ENCODE results near the gene S100PBP.

The S100PBP gene

DNA sequence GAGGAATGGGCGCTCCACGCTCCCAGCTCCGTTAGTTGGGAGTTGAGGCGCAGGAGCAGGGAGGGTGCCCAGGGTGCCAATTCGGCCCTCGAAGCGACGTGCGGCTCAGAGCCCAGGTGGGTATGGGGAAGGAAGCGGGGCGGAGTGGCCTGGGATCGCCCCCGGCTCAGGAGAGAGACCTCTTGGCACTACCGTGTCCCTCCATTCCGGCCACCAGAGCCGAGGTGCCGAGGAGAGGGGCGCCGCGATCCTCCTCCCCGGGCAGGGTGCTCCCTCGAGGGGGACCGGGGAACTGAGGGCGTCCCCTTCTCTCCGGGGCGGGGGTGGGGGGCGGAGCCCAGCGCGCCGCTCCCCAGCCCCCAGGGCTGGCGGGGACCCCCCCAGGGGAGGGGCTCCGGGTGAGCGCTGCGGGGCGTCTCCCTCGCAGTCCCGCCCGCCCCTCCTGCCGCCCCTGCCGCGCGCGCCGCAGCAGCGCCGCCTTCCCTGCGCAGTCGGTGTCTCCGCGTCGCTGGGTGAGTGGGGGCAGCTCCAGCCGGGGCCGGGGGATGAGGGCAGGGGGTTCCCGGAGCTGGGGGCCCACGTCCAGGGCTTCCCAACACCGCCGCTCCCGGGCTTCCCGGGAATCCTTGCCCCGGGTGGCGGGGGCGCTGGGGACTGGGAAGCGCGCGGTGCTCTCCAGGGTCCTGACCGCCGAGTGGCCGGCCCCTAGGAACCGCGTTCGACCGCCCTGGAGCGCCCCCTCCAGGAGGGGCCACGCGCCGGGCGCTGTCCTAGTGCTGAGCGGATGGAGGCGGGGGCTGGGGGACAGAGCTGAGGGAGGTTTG is 68.8 kb downstream of the S100PBP start, which contains the start of gene HPCA:
Gene HPCA (plus strand): TSS at position 488 of the 824 bp plus-strand sequence. CDS start 2,408 bp downstream, outside the sequence.
- DNase-seq (ENCODE audit: low read depth in 1 of 2, low spot score in 1 of 2): no peak

DNA sequence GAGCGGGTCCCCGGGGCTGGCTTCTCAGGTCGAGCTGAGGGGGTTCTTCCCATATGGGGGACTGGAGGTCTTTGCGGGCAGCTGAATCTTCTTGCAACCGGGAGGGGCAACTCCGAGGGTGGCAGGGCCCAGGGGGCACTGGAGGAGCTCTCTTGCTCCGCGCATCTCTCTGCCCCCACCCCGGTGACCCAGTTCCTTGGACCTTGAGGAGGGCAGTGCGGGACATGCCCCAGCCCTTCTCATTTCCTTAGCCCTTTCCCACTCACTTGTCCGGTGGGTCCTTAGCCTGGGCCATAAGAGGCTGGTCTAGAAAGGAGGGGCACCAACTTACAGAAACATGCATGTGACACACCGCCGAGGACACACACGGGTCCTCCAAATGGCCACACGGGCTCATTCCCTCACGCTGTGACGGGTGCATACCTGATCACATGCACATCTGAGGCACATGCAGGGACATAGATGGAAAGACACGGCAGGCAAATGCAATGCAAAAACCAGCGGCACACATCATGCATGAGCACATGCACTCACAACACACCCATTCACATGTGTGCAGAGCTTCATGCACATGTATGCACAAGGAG is 69.5 kb downstream of the S100PBP start:
- no peak for DNase-seq (ENCODE audit: low read depth in 1 of 2, low spot score in 1 of 2)

GRCh38 chr1:32887623-32888022 is 70.2 kb downstream of the S100PBP start:
- DNase-seq (ENCODE audit: low read depth in 1 of 2, low spot score in 1 of 2): no peak

- no peak for DNase-seq (ENCODE audit: low read depth in 1 of 2, low spot score in 1 of 2)
These were observed 70.7 kb downstream of the S100PBP start for GRCh38 chr1:32888134-32888533.

DNA sequence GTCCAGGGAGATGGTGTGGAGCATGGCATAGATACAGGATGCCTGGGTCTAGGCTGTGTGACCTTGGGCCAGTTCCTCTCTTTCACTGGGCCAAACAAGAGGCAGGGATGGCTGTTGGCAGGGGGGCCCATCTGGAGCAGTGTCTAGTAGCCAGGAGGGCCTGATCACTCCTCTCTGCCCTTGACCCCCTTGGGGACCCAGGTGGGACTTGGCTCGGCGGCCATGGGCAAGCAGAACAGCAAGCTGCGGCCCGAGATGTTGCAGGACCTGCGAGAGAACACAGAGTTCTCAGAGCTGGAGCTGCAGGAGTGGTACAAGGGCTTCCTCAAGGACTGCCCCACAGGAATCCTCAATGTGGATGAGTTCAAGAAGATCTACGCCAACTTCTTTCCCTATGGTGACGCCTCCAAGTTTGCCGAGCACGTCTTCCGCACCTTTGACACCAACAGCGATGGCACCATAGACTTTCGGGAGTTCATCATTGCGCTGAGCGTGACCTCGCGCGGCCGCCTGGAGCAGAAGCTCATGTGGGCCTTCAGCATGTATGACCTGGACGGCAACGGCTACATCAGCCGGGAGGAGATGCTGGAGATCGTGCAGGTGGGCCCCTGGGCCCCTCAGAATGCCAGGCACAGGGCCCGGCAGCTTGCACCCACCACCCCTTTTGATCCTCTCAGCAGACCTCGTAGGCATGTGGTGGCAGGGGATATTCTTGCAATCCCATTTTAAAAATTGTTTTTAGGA is 71.4 kb downstream of the S100PBP start:
- no peak for DNase-seq (ENCODE audit: low read depth in 1 of 2, low spot score in 1 of 2)

- DNase-seq (ENCODE audit: low read depth in 1 of 2, low spot score in 1 of 2): no peak
These were observed 72.4 kb downstream of the S100PBP start for GRCh38 chr1:32889731-32890278.

DNA sequence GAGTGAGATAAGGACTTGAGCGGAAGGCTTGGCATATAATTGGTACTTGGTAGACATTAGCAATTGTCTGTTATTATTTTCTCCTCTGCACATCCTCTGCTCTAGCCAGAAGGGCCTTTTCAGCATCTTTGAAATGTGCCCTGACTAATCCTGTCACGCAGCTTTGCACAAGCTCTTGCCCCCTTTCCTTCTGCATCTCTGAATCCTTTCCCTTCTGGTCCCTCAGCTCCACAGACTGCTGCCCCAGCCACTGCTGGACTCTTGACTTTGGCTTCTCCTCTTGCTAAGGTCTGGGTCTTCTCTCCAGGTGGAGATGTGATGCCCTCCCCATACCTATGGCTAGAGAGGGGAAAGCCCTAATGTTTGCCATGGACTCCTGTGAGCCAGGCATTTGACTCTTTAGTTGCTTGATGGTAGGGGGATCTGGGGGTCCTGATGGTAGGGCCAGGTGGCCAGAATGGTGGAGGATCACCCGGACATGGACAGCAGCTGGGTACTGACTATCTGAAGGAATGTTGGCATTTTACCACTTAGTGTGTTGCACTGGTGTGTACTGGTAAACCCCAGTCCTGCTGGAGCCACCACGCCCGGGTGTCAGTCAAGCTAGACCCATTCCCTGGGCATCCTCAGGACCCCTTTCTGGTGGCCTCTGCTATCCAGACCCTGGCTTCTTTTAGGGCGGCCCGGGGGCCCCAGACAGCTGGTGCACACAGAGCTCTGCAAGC is 73.2 kb downstream of the S100PBP start:
- no peak for DNase-seq (ENCODE audit: low read depth in 1 of 2, low spot score in 1 of 2)

DNA sequence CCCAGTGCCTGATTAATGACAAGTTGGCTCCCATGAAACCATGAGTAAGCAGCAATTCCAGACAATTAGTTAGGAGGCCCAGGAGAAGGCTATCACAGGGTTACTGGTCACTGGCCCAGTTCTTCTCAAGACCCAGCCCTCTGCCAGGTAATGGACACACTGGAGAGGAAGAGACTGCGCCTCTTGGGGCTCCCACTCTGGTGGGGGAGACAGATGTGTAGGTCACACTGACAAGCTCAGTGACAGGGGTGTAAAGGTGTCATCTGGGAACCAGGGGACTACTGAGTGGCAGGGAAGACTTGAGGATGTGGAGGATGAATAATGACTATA is 73.8 kb downstream of the S100PBP start:
- no peak for DNase-seq (ENCODE audit: low read depth in 1 of 2, low spot score in 1 of 2)

GRCh38 chr1:32891630-32892029 is 74.2 kb downstream of the S100PBP start:
- no peak for DNase-seq (ENCODE audit: low read depth in 1 of 2, low spot score in 1 of 2)

DNA sequence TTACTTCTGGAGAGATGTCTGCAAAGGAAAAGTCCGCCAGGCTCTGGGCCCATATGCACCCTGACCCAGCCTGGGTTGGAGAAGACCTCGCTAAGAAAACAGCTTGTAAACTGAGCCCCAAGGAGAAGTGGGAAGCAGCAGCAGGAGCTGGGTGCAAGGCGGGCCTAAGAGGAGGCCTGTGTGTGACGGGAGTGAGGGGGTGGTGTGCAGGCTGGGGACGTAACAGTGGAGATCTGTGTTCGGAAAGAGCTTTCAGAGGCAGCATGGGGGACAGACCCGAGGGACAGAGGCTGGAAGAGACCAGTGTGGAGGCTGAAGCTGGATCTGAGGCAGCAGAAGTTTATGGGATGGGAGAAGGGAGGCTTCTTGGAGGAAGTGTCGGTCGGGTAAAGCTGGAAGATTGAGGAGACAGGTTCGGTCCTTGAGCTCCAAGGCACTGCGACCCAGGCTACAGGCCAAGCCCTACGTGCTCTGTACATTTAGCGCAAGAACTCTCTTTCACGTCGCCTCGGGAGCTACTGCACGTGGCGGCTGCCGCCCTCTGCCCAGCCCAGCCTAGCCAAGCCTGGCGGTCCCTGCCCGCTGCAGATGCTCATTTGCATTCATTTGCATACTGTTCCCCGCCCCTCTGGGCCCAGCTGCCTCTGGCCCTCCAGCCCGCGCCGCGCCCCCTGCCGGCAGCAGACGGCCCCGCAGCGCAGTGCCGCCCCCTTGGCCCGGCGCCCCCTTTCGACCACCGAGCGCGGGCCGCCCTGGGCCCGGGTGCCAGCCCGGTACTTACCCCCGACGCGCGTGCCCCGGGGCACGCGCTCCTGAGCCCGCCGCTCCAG is 75.1 kb downstream of the S100PBP start:
- no peak for DNase-seq (ENCODE audit: low read depth in 1 of 2, low spot score in 1 of 2)

GRCh38 chr1:32893198-32894018 is 76.0 kb downstream of the S100PBP start:
- DNase-seq (ENCODE audit: low read depth in 1 of 2, low spot score in 1 of 2): no peak

DNA sequence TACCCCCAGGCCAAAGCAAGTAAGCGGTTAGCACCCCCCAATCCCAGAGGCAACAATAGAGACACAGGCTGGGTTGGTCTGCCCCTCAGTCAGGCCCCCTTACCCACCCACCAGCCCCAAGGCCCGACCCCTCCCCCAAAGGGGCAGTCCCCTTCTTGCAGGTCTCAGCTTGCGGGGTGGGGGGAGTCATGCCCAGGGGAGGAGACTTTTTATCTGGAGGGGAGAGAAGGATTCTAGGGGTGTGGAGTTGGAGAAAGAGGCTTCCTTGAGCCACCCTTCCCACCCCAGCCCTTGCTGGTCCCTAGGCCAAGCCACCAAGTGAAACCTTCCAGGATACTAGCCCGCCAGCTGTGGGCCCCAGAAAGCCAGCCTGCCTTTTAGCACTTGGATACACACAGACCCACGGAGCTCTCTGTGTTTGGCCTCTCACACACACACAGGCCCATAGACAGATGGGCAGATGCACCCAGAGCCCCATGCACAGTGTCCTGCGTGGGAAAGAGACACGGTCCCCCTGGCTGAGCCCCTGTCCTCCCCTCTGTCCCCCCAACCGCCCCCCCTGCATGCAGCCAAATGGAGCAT is 76.7 kb downstream of the S100PBP start:
- DNase-seq (ENCODE audit: low read depth in 1 of 2, low spot score in 1 of 2): no peak

- DNase-seq (ENCODE audit: low read depth in 1 of 2, low spot score in 1 of 2): no peak
These were observed 77.2 kb downstream of the S100PBP start for GRCh38 chr1:32894681-32895080.

DNA sequence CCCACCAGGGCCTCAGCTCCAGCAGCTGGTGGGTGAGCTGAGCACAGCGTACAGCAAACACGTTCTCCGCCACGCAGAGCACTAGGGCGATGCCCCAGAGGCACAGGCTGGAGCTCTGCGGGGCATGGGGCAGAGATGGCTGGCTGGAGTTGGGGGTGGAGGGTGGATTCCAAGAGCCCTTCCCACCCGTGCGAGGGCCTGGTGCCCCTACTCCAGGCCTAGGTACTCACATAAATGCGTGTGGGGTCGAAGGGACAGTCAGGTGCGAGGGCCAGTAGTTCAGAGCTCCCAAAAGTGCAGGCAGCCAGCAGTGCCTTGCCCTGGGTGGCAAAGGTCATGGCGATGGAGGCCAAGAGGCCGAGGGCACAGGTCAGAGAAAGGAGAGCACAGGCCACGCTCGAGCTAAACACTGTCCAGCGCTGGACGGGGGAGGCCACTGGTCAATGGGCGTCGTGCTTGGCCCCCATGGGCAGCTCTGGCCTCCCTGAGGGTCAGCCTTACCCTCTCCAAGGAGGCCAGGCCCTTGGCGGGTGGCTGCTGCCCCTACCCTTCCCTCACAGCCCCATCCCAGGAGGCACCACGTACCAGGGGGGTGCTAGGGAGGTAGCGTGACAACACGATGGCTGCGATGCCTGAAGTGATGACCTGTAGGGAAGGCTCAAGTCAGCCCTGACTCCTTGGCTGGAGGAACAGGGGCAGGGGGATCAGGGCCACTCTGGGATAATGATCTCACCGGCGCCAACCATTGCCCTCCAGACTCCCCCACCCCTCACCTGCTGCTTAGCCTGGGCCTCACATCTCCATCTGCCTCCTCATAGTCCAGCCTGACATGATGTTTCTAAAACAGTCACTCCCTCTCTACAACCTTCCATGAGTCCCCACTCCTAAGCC is 78.1 kb downstream of the S100PBP start:
- DNase-seq (ENCODE audit: low read depth in 1 of 2, low spot score in 1 of 2): no peak

GRCh38 chr1:32896451-32896850 is 79.0 kb downstream of the S100PBP start:
- no peak for DNase-seq (ENCODE audit: low read depth in 1 of 2, low spot score in 1 of 2)

DNA sequence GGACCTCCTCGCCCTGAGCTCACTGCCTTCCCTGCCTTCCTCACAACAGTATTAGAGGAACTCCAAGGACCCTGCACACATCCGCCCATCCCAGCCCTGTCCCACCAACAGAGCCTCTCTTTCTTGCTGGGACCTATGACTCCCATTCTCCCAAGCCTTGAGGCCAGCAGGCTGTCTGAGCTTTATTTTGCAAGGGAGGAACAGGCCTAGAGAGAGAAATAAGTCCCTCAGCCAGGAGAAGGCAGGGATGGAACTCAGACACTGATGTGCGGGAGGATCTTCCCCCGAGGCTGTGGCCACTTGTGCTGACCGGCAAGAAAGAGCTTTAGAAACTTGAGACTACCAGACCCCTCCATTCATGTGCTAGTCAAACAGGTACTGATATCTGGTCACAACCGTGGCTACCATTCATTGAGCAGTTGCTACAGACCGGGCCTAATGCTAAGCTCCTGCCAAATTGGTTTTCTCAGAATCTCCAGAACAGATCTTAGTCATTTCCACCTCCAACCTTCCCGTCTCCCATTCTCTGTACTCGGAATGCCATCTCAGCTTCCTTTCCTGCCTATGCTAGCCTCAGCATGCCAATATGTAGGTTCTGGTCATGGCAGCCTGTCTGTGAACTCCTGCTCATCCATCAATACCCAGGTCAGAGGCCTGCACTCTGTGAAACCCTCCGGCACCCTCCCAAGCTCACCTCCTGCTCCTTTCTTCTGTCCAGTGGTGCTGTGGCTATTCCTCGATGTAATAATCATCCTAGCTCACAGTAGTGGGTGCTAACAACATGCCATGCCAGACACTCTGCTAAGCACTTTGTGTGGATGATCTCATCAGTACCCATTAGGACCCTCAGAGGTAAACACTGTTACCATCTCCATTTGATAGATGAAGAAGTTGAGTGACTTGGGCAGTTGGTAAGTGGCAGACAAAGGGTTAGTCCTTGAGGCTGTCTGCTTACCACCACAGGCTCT is 79.9 kb downstream of the S100PBP start:
- DNase-seq (ENCODE audit: low read depth in 1 of 2, low spot score in 1 of 2): no peak

DNA sequence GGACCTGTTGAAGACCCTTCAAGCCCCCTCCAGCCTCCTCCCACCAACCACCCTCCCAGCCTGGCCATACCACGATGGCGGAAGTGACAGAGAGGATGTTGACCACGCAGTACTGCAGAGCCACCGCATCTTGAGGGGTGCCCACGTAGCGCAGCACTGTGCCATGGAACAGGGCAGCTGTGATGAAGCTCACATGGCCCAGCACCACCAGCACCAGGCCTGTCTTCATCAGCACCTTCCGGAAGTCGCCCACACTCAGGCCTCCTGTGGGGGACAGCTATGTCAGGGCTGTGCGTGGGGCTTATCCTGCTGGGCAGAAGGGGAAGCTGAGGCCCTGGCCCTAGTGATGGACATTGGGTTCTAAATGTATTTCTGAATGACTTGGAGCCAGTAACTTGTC is 80.6 kb downstream of the S100PBP start:
- DNase-seq (ENCODE audit: low read depth in 1 of 2, low spot score in 1 of 2): no peak

Measured in activated CD4-positive, alpha-beta T cell treated with anti-CD3 and anti-CD28 coated beads, Interleukin-2, amount 50 U/mL, for 24 hours (primary cell).